K562 (cell line): ENCODE results near the gene ANKRD23. TPM values are rescaled to one million over a fixed set of nuclear protein-coding genes. Genes with fewer than 3 reads are reported as not detected.

ENCODE experiments used
- BRD4 ChIP-seq: fragments of 200-600 bp; sonication (generic); IDR thresholded peaks from 2 replicates; pipeline ENCODE4 v1.6.1; 2017; ENCODE audit warnings: inconsistent platforms
- CBFA2T2 ChIP-seq: fragments of 450-650 bp; conservative IDR thresholded peaks from 2 replicates; pipeline ENCODE4 v1.6.1; 2017; ENCODE audit warnings: mild to moderate bottlenecking
- HLTF ChIP-seq: fragments of 450-650 bp; IDR thresholded peaks from 2 replicates; pipeline ENCODE4 v1.6.1; 2016
- KAT8 ChIP-seq: fragments of 450-650 bp; IDR thresholded peaks from 2 replicates; pipeline ENCODE4 v1.6.1; 2016; ENCODE audit warnings: low read depth, mild to moderate bottlenecking
- KDM1A ChIP-seq, 2 experiments: fragments of 450-650 bp; IDR thresholded peaks; 2 replicates each; pipeline ENCODE4 v1.6.1; 2016; ENCODE audit warnings: mild to moderate bottlenecking in 2 of 2
- KLF16 ChIP-seq: IDR thresholded peaks from 2 replicates; pipeline ENCODE4 v1.6.1; 2016; ENCODE audit warnings: antibody characterized with exemption
- MEIS2 ChIP-seq: fragments of 450-650 bp; IDR thresholded peaks from 2 replicates; pipeline ENCODE4 v1.6.1; 2014; ENCODE audit warnings: mild to moderate bottlenecking; ENCODE audit not compliant: partially characterized antibody
- NFXL1 ChIP-seq: fragments of 450-650 bp; formaldehyde crosslinking; IDR thresholded peaks from 2 replicates; pipeline ENCODE4 v1.4.0; 2021; ENCODE audit warnings: mild to moderate bottlenecking
- RBM25 ChIP-seq: fragments of 200-400 bp; formaldehyde crosslinking; IDR thresholded peaks from 2 replicates; pipeline ENCODE4 v1.6.1; 2018; ENCODE audit warnings: low read length, low read depth, moderate library complexity; ENCODE audit not compliant: severe bottlenecking
- SREBF1 ChIP-seq: fragments of 150-350 bp; IDR thresholded peaks from 2 replicates; pipeline ENCODE4 v1.6.1; 2014; ENCODE audit warnings: antibody characterized with exemption, low read depth, low read length, borderline replicate concordance
- TBP ChIP-seq: optimal IDR thresholded peaks from 2 replicates; pipeline ENCODE3; 2011; ENCODE audit warnings: low read depth, low read length, improper control_type of control experiment
- THRAP3 ChIP-seq: fragments of 450-650 bp; IDR thresholded peaks from 2 replicates; pipeline ENCODE4 v1.6.1; 2016; ENCODE audit warnings: mild to moderate bottlenecking, inconsistent platforms, borderline replicate concordance
- polyA plus RNA-seq, 8 experiments: library from polyadenylated mRNA; depleted of rRNA in 4 of 8; stranded (reverse) in 5 of 8; unstranded in 3 of 8; fragments of >200 nt; fragmentation: Nextera tagmentation in 2 of 8; fragmentation: Illumina TruSeq in 1 of 8; extraction: Ambion mirVana in 2 of 8; extraction: Trizol in 1 of 8; gene quantifications; 2 replicates each; pipeline versions ENCODE4 v1.2.1 to v1.2.3, GENCODE V29; 2011 to 2014; ENCODE audit warnings: inconsistent platforms in 1 of 8, missing spikeins in 1 of 8
- total RNA-seq, 7 experiments: library from RNA; depleted of rRNA in 6 of 7; stranded (reverse); fragments of >200 nt in 6 of 7; fragmentation: Illumina TruSeq in 2 of 7; extraction: Trizol in 2 of 7; gene quantifications; 2 replicates each; pipeline versions ENCODE4 v1.2.1 to v1.2.3, GENCODE V29; 2011 to 2021; ENCODE audit warnings: low replicate concordance in 1 of 7
- TF ChIP-seq, protein P1 (sequence below): fragments of 450-650 bp; formaldehyde crosslinking; IDR thresholded peaks from 2 replicates; pipeline ENCODE4 v1.4.0; 2020; ENCODE audit warnings: mild to moderate bottlenecking
- TF ChIP-seq, protein P2 (sequence below), 2 experiments: fragments of 450-650 bp; IDR thresholded peaks; 2 replicates each; pipeline ENCODE4 v1.6.1; 2016; ENCODE audit warnings: mild to moderate bottlenecking in 2 of 2, borderline replicate concordance in 1 of 2, low read depth in 1 of 2, moderate library complexity in 1 of 2
- TF ChIP-seq, protein P3 (sequence below): fragments of 450-650 bp; IDR thresholded peaks from 2 replicates; pipeline ENCODE4 v1.7.1; 2018; ENCODE audit warnings: mild to moderate bottlenecking, low read depth; ENCODE audit not compliant: partially characterized antibody
- TF ChIP-seq, protein P4 (sequence below), 2 experiments: fragments of 250-450 bp in 1 of 2; fragments of 450-650 bp in 1 of 2; sonication (Bioruptor Pico) in 1 of 2; IDR thresholded peaks; 2 replicates each; pipeline versions ENCODE4 v1.6.1 to v1.8.0; 2016 to 2021; ENCODE audit warnings: mild to moderate bottlenecking in 2 of 2, moderate library complexity in 2 of 2, missing compliant biosample characterization in 1 of 2, missing genetic modification characterization in 1 of 2

ANKRD23 gene
- total and polyA plus RNA-seq, 9 of the 15 experiments (the other 6 are each of a cell fraction or from before 2014, with no cell fraction given): 0.32 to 4.8 (median 2.8) TPM

DNA sequence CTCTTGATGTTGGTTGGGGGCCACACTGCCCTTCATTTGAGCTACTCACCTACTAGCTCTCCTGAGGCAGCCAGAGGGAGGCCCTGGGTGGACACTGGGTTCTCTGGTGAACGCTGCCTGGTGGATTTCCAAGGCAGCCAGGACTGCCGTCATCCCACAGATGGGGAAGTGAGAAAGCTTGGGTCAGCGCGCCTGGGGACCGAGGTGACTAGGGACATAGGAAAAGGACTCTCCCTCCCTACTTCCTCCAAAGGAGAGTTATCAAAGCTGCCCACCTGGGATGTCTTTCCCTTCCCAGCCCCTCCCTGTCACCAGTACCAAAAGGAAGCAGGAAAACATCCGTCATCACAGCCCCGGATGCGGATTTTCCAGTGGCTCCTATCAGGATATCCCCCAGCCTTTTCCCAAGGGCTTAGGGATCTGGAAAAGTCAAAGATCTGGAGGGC, 29.9 kb upstream of the ANKRD23 start (continued):
- TF ChIP-seq KAT8 (no peak), KDM1A (IDR thresholded peaks at IDR 0.05) (0 out of 4 replicates have a peak, but pooled peaks of 1 of the 2 experiments have one; percentile 7), RBM25 (no peak), NFXL1 (CRISPR knock-in tag) (no peak), THRAP3 (no peak), SREBF1 (no peak), BRD4 (no peak), CBFA2T2 (no peak), TBP (no peak), KLF16 (no peak), MEIS2 (no peak), HLTF (no peak)
- TF ChIP-seq, protein P1, sequence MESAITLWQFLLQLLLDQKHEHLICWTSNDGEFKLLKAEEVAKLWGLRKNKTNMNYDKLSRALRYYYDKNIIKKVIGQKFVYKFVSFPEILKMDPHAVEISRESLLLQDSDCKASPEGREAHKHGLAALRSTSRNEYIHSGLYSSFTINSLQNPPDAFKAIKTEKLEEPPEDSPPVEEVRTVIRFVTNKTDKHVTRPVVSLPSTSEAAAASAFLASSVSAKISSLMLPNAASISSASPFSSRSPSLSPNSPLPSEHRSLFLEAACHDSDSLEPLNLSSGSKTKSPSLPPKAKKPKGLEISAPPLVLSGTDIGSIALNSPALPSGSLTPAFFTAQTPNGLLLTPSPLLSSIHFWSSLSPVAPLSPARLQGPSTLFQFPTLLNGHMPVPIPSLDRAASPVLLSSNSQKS (CRISPR knock-in tag): no peak
- TF ChIP-seq, protein P2, sequence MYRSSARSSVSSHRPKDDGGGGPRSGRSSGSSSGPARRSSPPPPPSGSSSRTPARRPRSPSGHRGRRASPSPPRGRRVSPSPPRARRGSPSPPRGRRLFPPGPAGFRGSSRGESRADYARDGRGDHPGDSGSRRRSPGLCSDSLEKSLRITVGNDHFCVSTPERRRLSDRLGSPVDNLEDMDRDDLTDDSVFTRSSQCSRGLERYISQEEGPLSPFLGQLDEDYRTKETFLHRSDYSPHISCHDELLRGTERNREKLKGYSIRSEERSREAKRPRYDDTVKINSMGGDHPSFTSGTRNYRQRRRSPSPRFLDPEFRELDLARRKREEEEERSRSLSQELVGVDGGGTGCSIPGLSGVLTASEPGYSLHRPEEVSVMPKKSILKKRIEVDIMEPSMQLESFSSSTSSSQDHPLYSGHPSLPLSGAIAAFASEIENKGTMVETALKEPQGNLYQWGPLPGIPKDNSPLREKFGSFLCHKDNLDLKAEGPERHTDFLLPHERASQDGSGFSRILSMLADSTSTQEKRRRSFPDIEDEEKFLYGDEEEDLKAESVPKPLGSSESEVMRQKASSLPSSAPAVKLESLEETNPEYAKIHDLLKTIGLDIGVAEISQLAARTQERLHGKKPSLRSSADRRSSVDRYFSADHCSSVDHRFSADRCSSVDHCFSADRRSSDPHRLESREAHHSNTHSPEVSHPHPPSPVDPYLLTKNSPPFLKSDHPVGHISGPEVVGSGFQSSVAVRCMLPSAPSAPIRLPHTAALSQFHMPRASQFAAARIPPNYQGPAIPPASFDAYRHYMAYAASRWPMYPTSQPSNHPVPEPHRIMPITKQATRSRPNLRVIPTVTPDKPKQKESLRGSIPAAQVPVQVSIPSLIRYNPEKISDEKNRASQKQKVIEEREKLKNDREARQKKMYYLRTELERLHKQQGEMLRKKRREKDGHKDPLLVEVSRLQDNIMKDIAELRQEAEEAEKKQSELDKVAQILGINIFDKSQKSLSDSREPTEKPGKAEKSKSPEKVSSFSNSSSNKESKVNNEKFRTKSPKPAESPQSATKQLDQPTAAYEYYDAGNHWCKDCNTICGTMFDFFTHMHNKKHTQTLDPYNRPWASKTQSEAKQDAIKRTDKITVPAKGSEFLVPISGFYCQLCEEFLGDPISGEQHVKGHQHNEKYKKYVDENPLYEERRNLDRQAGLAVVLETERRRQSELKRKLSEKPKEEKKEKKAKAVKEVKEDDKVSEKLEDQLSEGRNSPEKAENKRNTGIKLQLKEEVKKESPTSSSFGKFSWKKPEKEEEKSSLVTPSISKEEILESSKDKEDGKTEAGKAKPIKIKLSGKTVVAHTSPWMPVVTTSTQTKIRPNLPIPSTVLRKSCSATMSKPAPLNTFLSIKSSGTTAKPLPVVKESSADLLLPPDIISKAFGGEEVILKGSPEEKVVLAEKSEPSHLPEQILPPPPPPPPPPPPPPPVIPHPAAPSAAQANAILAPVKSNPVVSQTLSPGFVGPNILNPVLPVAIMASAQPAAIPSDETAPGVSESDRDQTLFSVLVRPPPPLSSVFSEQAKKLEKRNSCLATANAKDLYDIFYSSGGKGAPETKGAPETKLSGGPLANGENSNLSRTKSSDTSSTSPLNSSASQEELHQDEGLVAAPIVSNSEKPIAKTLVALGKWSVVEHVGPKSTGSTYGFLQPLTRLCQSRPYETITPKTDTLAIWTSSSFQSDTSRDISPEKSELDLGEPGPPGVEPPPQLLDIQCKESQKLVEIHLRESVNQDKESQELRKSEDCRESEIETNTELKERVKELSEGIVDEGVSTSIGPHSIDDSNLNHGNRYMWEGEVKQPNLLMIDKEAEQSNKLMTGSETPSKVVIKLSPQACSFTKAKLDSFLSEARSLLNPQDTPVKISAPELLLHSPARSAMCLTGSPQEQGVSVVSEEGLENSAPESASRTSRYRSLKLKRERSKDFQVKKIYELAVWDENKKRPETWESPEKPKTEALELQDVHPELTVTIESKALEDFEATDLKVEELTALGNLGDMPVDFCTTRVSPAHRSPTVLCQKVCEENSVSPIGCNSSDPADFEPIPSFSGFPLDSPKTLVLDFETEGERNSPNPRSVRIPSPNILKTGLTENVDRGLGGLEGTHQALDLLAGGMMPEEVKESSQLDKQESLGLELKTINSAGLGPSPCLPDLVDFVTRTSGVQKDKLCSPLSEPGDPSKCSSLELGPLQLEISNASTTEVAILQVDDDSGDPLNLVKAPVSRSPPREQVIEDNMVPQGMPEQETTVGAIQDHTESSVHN (IDR thresholded peaks at IDR 0.05; ENCODE audit: borderline replicate concordance in 1 of 2, low read depth in 1 of 2): no peak
- TF ChIP-seq, protein P3, sequence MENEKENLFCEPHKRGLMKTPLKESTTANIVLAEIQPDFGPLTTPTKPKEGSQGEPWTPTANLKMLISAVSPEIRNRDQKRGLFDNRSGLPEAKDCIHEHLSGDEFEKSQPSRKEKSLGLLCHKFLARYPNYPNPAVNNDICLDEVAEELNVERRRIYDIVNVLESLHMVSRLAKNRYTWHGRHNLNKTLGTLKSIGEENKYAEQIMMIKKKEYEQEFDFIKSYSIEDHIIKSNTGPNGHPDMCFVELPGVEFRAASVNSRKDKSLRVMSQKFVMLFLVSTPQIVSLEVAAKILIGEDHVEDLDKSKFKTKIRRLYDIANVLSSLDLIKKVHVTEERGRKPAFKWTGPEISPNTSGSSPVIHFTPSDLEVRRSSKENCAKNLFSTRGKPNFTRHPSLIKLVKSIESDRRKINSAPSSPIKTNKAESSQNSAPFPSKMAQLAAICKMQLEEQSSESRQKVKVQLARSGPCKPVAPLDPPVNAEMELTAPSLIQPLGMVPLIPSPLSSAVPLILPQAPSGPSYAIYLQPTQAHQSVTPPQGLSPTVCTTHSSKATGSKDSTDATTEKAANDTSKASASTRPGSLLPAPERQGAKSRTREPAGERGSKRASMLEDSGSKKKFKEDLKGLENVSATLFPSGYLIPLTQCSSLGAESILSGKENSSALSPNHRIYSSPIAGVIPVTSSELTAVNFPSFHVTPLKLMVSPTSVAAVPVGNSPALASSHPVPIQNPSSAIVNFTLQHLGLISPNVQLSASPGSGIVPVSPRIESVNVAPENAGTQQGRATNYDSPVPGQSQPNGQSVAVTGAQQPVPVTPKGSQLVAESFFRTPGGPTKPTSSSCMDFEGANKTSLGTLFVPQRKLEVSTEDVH: peak; percentile 7
- TF ChIP-seq, protein P4, sequence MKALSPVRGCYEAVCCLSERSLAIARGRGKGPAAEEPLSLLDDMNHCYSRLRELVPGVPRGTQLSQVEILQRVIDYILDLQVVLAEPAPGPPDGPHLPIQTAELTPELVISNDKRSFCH (CRISPR knock-in tag; IDR thresholded peaks at IDR 0.05): no peak
- TF ChIP-seq, protein P4 (tag; IDR thresholded peaks at IDR 0.05): no peak
